ENCODE data around the gene RTKN2.

The RTKN2 gene

GRCh38 chr10:62250594-62251198, 17.9 kb downstream of the RTKN2 start:
- TF ChIP-seq ZFP3 (CRISPR knock-in tag; IDR thresholded peaks at IDR 0.05) (no peak), OSR1 (CRISPR knock-in tag; IDR thresholded peaks at IDR 0.05) (no peak), POU6F1 (CRISPR knock-in tag; IDR thresholded peaks at IDR 0.05; ENCODE audit: borderline replicate concordance, low read depth) (no peak), PPARA (CRISPR knock-in tag; IDR thresholded peaks at IDR 0.05; ENCODE audit: borderline replicate concordance) (no peak), ISL1 (CRISPR knock-in tag; IDR thresholded peaks at IDR 0.05) (no peak), CREB5 (CRISPR knock-in tag; IDR thresholded peaks at IDR 0.05; ENCODE audit: low read depth) (no peak), ESRRG (CRISPR knock-in tag; IDR thresholded peaks at IDR 0.05) (no peak), ARNTL (CRISPR knock-in tag; IDR thresholded peaks at IDR 0.05; ENCODE audit: borderline replicate concordance, low read depth) (no peak), ZNF8 (CRISPR knock-in tag; IDR thresholded peaks at IDR 0.05) (no peak), ZFP30 (CRISPR knock-in tag; IDR thresholded peaks at IDR 0.05) (no peak), CSRNP3 (CRISPR knock-in tag; IDR thresholded peaks at IDR 0.05) (no peak), BACH2 (CRISPR knock-in tag; IDR thresholded peaks at IDR 0.05; ENCODE audit: borderline replicate concordance) (no peak), ZC3H10 (CRISPR knock-in tag; IDR thresholded peaks at IDR 0.05) (no peak)
- peak; percentile 84 for ATAC-seq

- TF ChIP-seq RARB (CRISPR knock-in tag; IDR thresholded peaks at IDR 0.05), result no peak
- no peak for ATAC-seq
These were observed 18.7 kb downstream of the RTKN2 start for GRCh38 chr10:62249957-62250356.

GRCh38 chr10:62248465-62248864, 20.2 kb downstream of the RTKN2 start:
- TF ChIP-seq CSRNP3 (CRISPR knock-in tag; IDR thresholded peaks at IDR 0.05) (no peak), CREB5 (CRISPR knock-in tag; IDR thresholded peaks at IDR 0.05; ENCODE audit: low read depth) (no peak), RARB (CRISPR knock-in tag; IDR thresholded peaks at IDR 0.05) (no peak), TOX (CRISPR knock-in tag; IDR thresholded peaks at IDR 0.05; ENCODE audit: borderline replicate concordance) (no peak), PATZ1 (CRISPR knock-in tag; IDR thresholded peaks at IDR 0.05; ENCODE audit: borderline replicate concordance) (no peak), ZFP3 (CRISPR knock-in tag; IDR thresholded peaks at IDR 0.05) (no peak), BACH2 (CRISPR knock-in tag; IDR thresholded peaks at IDR 0.05; ENCODE audit: borderline replicate concordance) (no peak), POU6F1 (CRISPR knock-in tag; IDR thresholded peaks at IDR 0.05; ENCODE audit: borderline replicate concordance, low read depth) (no peak), ZNF8 (CRISPR knock-in tag; IDR thresholded peaks at IDR 0.05) (no peak), CSDC2 (CRISPR knock-in tag; IDR thresholded peaks at IDR 0.05) (no peak), OSR1 (CRISPR knock-in tag; IDR thresholded peaks at IDR 0.05) (no peak)
- ATAC-seq, result no peak
